Astrocyte (in vitro differentiated cells and primary cell): ENCODE measurements around the gene CD244. TPM values are rescaled to one million over a fixed set of nuclear protein-coding genes. Genes with fewer than 3 reads are reported as not detected.

ENCODE experiments used
- DNase-seq: peaks from one replicate; pipeline ENCODE4 v3.0.0-alpha.2; 2010; ENCODE audit warnings: low read depth
- FAIRE-seq: peaks from 2 replicates; lab custom pipeline; 2011; peaks lifted over from hg19 to GRCh38; lab: Jason Lieb, UNC
- H2AFZ ChIP-seq: 2 replicates; pipeline ENCODE4 v1.6.0; 2012; ENCODE audit warnings: low read depth, low read length, inconsistent platforms
- H3K27ac ChIP-seq: 2 replicates; pipeline ENCODE4 v1.5.1; 2011; ENCODE audit warnings: low read depth, low read length, inconsistent platforms
- H3K27me3 ChIP-seq: 2 replicates; pipeline ENCODE4 v1.6.0; 2011; ENCODE audit warnings: low read length, inconsistent platforms; ENCODE audit not compliant: insufficient read depth
- H3K36me3 ChIP-seq: 2 replicates; pipeline ENCODE4 v1.5.1; 2011; ENCODE audit warnings: low read length, inconsistent platforms; ENCODE audit not compliant: insufficient read depth
- H3K4me1 ChIP-seq: 2 replicates; pipeline ENCODE4 v1.5.1; 2011; ENCODE audit warnings: low read length, inconsistent platforms; ENCODE audit not compliant: insufficient read depth
- H3K4me2 ChIP-seq: 2 replicates; pipeline ENCODE4 v1.6.0; 2012; ENCODE audit warnings: low read length, inconsistent platforms
- H3K4me3 ChIP-seq: 2 replicates; pipeline ENCODE4 v1.5.1; 2011; ENCODE audit warnings: low read depth, mild to moderate bottlenecking, low read length, inconsistent platforms; ENCODE audit not compliant: insufficient read depth
- H3K79me2 ChIP-seq: 2 replicates; pipeline ENCODE4 v1.6.0; 2012; ENCODE audit warnings: mild to moderate bottlenecking, low read length, inconsistent platforms; ENCODE audit not compliant: insufficient read depth
- H3K9ac ChIP-seq: 2 replicates; pipeline ENCODE4 v1.6.0; 2012; ENCODE audit warnings: mild to moderate bottlenecking, low read length, inconsistent platforms
- H3K9me3 ChIP-seq: 2 replicates; pipeline ENCODE4 v1.5.1; 2012; ENCODE audit warnings: low read depth, mild to moderate bottlenecking, low read length, inconsistent platforms; ENCODE audit not compliant: insufficient read depth
- H4K20me1 ChIP-seq: 2 replicates; pipeline ENCODE4 v1.6.0; 2012; ENCODE audit warnings: low read length, inconsistent platforms; ENCODE audit not compliant: insufficient read depth
- H3K27ac Mint-ChIP-seq: one replicate; pipeline ENCODE4 v1.8.0; 2021; ENCODE audit warnings: mild to moderate bottlenecking, mixed read lengths; ENCODE audit not compliant: unreplicated experiment
- H3K27me3 Mint-ChIP-seq: one replicate; pipeline ENCODE4 v1.8.0; 2021; ENCODE audit warnings: low read depth, mixed read lengths; ENCODE audit not compliant: unreplicated experiment
- H3K36me3 Mint-ChIP-seq: one replicate; pipeline ENCODE4 v1.8.0; 2021; ENCODE audit warnings: low read depth, mixed read lengths; ENCODE audit not compliant: unreplicated experiment
- H3K4me1 Mint-ChIP-seq: one replicate; pipeline ENCODE4 v1.8.0; 2021; ENCODE audit warnings: low read depth, mixed read lengths; ENCODE audit not compliant: unreplicated experiment
- H3K4me3 Mint-ChIP-seq: one replicate; pipeline ENCODE4 v1.8.0; 2021; ENCODE audit warnings: mild to moderate bottlenecking, moderate library complexity, mixed read lengths; ENCODE audit not compliant: unreplicated experiment
- H3K9me3 Mint-ChIP-seq: one replicate; pipeline ENCODE4 v1.8.0; 2021; ENCODE audit warnings: mild to moderate bottlenecking, mixed read lengths; ENCODE audit not compliant: unreplicated experiment
- EZH2 ChIP-seq: IDR thresholded peaks from 2 replicates; pipeline ENCODE4 v1.6.1; 2012; ENCODE audit warnings: mild to moderate bottlenecking, low read length, inconsistent platforms; ENCODE audit not compliant: insufficient read depth
- total RNA-seq: library from RNA; stranded (reverse); gene quantifications from 2 replicates; pipeline ENCODE4 v1.2.1, GENCODE V29; 2021
- TF ChIP-seq, protein P1 (sequence below): IDR thresholded peaks from 2 replicates; pipeline ENCODE4 v1.5.1; 2011; ENCODE audit warnings: low read depth, mild to moderate bottlenecking, inconsistent platforms, low read length, moderate library complexity; ENCODE audit not compliant: insufficient read depth

Gene CD244
- total RNA-seq, 1 donor from 2014 or later, result not detected

DNA sequence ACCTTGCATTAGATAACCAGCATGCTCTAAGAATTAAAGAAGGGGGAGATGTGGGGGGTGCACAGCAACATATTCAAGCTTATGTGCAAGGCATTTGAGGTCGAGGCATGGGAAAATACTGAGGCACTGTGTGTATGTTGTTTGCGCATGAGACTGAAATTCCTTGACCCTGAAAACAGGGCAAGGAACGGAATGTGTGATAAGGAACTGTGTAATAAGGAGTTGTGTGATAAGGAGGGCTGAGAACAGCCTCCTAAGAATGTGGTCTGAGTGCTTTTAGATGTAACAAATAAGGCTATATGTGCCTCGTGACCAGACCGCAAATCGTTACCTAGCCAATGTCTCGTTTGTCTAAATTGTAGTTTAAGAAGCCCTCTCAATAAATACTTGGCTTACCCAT, 48.8 kb upstream of the CD244 start:
- Histone ChIP-seq H4K20me1 (no peaks in the 10 kb centered on the region), H3K9ac (no peak overlapping the region), H3K27ac (no peak overlapping the region), H2AFZ (no peak overlapping the region), H3K36me3 (no peaks in the 10 kb centered on the region), H3K4me2 (no peak overlapping the region), H3K9me3 (no peaks in the 10 kb centered on the region), H3K27me3 (no peaks in the 10 kb centered on the region), H3K4me1 (no peaks in the 10 kb centered on the region), H3K4me3 (no peak overlapping the region), H3K79me2 (no peaks in the 10 kb centered on the region)
- Mint-ChIP-seq H3K9me3 (no peaks in the 10 kb centered on the region), H3K27me3 (peaks cover 3% of the 10 kb centered on the region), H3K27ac (no peak overlapping the region), H3K4me1 (peaks cover 10% of the 10 kb centered on the region), H3K4me3 (no peak overlapping the region), H3K36me3 (no peaks in the 10 kb centered on the region)
- FAIRE-seq (no peak), DNase-seq (peak; percentile 15)
- TF ChIP-seq, protein P1, sequence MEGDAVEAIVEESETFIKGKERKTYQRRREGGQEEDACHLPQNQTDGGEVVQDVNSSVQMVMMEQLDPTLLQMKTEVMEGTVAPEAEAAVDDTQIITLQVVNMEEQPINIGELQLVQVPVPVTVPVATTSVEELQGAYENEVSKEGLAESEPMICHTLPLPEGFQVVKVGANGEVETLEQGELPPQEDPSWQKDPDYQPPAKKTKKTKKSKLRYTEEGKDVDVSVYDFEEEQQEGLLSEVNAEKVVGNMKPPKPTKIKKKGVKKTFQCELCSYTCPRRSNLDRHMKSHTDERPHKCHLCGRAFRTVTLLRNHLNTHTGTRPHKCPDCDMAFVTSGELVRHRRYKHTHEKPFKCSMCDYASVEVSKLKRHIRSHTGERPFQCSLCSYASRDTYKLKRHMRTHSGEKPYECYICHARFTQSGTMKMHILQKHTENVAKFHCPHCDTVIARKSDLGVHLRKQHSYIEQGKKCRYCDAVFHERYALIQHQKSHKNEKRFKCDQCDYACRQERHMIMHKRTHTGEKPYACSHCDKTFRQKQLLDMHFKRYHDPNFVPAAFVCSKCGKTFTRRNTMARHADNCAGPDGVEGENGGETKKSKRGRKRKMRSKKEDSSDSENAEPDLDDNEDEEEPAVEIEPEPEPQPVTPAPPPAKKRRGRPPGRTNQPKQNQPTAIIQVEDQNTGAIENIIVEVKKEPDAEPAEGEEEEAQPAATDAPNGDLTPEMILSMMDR, result no peak
- TF ChIP-seq EZH2, result no peak

- H3K4me1 Mint-ChIP-seq, result peaks cover 10% of the 10 kb centered on the region
- Histone ChIP-seq H3K27ac (no peak overlapping the region), H3K4me2 (no peak overlapping the region), H2AFZ (no peak overlapping the region), H3K4me1 (no peaks in the 10 kb centered on the region), H3K27me3 (no peaks in the 10 kb centered on the region), H3K9ac (no peak overlapping the region), H3K4me3 (no peak overlapping the region), H3K9me3 (no peaks in the 10 kb centered on the region), H4K20me1 (no peaks in the 10 kb centered on the region), H3K79me2 (no peaks in the 10 kb centered on the region), H3K36me3 (no peaks in the 10 kb centered on the region)
- H3K36me3 Mint-ChIP-seq, result no peaks in the 10 kb centered on the region
- TF ChIP-seq, protein P1, result no peak
- TF ChIP-seq EZH2, result no peak
- H3K27ac Mint-ChIP-seq, result no peak overlapping the region
- H3K27me3 Mint-ChIP-seq, result peaks cover 9% of the 10 kb centered on the region
- H3K4me3 Mint-ChIP-seq, result no peak overlapping the region
- no peaks in the 10 kb centered on the region for H3K9me3 Mint-ChIP-seq
- FAIRE-seq, result no peak
- no peak for DNase-seq
Measured at GRCh38 chr1:160910170-160910750, 47.6 kb upstream of the CD244 start.

DNA sequence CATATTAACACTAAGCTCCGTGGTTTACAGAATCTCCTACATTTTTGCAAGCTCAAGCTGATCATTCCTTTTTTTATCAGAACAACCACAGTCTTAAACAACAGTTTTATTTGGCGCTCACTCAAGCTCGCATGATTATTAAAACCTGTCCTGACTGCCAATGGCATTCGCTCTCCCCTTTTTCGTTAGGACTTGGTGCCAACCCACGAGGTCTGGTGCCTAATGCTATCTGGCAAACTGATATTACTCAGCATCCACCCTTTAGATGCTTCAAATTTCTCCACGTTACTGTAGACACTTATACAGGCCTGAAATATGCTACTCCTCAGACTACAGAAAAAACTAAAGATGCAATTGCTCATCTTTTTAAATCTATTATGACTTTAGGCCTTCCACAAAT, 45.3 kb upstream of the CD244 start:
- Histone ChIP-seq H3K27ac (no peak overlapping the region), H3K4me3 (no peak overlapping the region), H3K9ac (no peak overlapping the region), H4K20me1 (no peaks in the 10 kb centered on the region), H3K4me2 (no peak overlapping the region), H3K4me1 (no peaks in the 10 kb centered on the region), H3K36me3 (no peaks in the 10 kb centered on the region), H3K79me2 (no peaks in the 10 kb centered on the region), H3K27me3 (no peaks in the 10 kb centered on the region), H2AFZ (no peak overlapping the region), H3K9me3 (no peaks in the 10 kb centered on the region)
- TF ChIP-seq EZH2, result no peak
- TF ChIP-seq, protein P1, result no peak
- Mint-ChIP-seq H3K36me3 (no peaks in the 10 kb centered on the region), H3K9me3 (no peaks in the 10 kb centered on the region), H3K4me1 (peaks cover 8% of the 10 kb centered on the region), H3K4me3 (no peak overlapping the region), H3K27ac (no peak overlapping the region), H3K27me3 (peaks cover 9% of the 10 kb centered on the region)
- FAIRE-seq (no peak), DNase-seq (peak; percentile 38)
